Small intestine (tissue), 16 donors: ENCODE data around the gene CD72. TPM values are rescaled to one million over a fixed set of nuclear protein-coding genes. Genes with fewer than 3 reads are reported as not detected.
A peak's percentile ranks its signal among the peaks of the same experiment; 100 is the strongest.

Experiments used
- DNase-seq, 2 donors: peaks; one replicate each; pipeline versions ENCODE4 v3.0.0 to v3.0.0-alpha.2; 2013
- FAIRE-seq: peaks from 2 replicates; lab custom pipeline; 2012; peaks lifted over from hg19 to GRCh38; lab: Jason Lieb, UNC
- H3K27ac ChIP-seq, 3 donors: one replicate each; pipeline ENCODE4 v1.5.1; 2013; ENCODE audit warnings: low read length in 2 of 3, mild to moderate bottlenecking in 2 of 3, control low read depth in 1 of 3, inconsistent platforms in 1 of 3, low read depth in 1 of 3, moderate library complexity in 1 of 3
- H3K27me3 ChIP-seq, 3 donors: one replicate each; pipeline ENCODE4 v1.6.1; 2013; ENCODE audit warnings: low read length in 3 of 3, inconsistent platforms in 1 of 3; ENCODE audit not compliant: control insufficient read depth in 3 of 3, insufficient read depth in 3 of 3
- H3K36me3 ChIP-seq, 3 donors: one replicate each; pipeline ENCODE4 v1.6.1; 2013; ENCODE audit warnings: low read length in 3 of 3, inconsistent platforms in 1 of 3, low read depth in 1 of 3, mild to moderate bottlenecking in 1 of 3, moderate library complexity in 1 of 3; ENCODE audit not compliant: control insufficient read depth in 3 of 3, insufficient read depth in 2 of 3
- H3K4me1 ChIP-seq, 3 donors: one replicate each; pipeline ENCODE4 v1.6.1; 2013; ENCODE audit warnings: low read length in 2 of 3, inconsistent platforms in 1 of 3, low read depth in 1 of 3, mild to moderate bottlenecking in 1 of 3, moderate library complexity in 1 of 3; ENCODE audit not compliant: control insufficient read depth in 3 of 3, insufficient read depth in 2 of 3
- H3K4me3 ChIP-seq, 3 donors: one replicate each; pipeline ENCODE4 v1.5.1; 2013; ENCODE audit warnings: low read length in 3 of 3, control low read depth in 1 of 3, inconsistent platforms in 1 of 3, low read depth in 1 of 3, mild to moderate bottlenecking in 1 of 3, moderate library complexity in 1 of 3
- H3K9me3 ChIP-seq, 2 donors: one replicate each; pipeline ENCODE4 v1.6.1; 2013; ENCODE audit warnings: low read depth in 1 of 2, low read length in 1 of 2; ENCODE audit not compliant: control insufficient read depth in 2 of 2, insufficient read depth in 1 of 2
- WGBS, 3 donors: extraction: QIAGEN DNeasy Blood & Tissue Kit; methylation state at CpG; one replicate each; pipeline ENCODE4 v1.1.7; 2013; 5-methylcytosine and 5-hydroxymethylcytosine counted together
- long read RNA-seq, 10 donors: transcript quantifications; one replicate each; lab custom pipeline, GENCODE V29; 2026
- polyA plus RNA-seq, 4 donors: library from polyadenylated mRNA; stranded (reverse) in 3 of 4; unstranded in 1 of 4; fragments of 200-250 nt in 3 of 4; fragments of 120-200 nt in 1 of 4; gene quantifications; one replicate each; pipeline versions ENCODE4 v1.2.1 to v1.2.3, GENCODE V29; 2013
- donor health status: healthy with polysubstance abuse.
- donor health status: control.
- donor health status: control.
- donor health status: Bipolar disorder and iron deficiency.
- donor health status: healthy.

Gene CD72
- polyA plus RNA-seq: 1 to 10 TPM in 3 of 4 donors, under 1 TPM in 1; 0.54 to 2.3 (median 1.6) TPM
- long read RNA-seq, donor 1: 0 reads
- long read RNA-seq, donor 2, partial matches to known transcripts: 19 of 19 reads
- long read RNA-seq, donor 2, other reads (novel, unspliced or antisense): 0 of 19 reads
- long read RNA-seq, donor 3, partial matches to known transcripts: 0 of 1 reads
- long read RNA-seq, donor 3, other reads (novel, unspliced or antisense): 0 of 1 reads
- long read RNA-seq, donor 4: 0 reads
- long read RNA-seq, donor 5: 0 reads
- long read RNA-seq, donor 6: 0 reads
- long read RNA-seq, donor 7: 0 reads
- long read RNA-seq, donor 8: 0 reads
- long read RNA-seq, donor 9: 0 reads
- long read RNA-seq, donor 10, partial matches to known transcripts: 52 of 52 reads
- long read RNA-seq, donor 10, other reads (novel, unspliced or antisense): 0 of 52 reads

DNA sequence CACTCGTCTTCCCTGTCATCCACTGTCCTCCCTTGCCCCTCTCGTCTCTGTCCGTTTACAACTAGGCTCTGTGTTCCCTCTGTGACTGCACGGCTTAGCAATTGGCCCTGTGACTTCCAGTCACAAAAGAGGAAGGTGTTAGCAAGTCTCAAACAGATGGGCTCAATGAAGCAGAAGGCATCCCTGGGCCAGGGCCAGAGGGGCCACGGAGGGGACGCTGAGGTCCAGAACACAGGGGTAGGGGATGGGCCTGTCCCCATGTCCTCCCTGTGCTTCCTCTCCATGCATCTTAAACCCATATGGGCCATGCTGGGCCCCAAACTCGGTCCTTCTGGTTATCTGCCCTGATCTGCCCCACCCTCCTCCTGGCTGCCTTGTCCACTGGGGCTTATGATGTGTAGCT, at the start of gene CD72:
Gene CD72 (minus strand): TSS at position 89 of the 403 bp plus-strand sequence. CDS start 110 bp downstream, outside the sequence.
- H3K9me3 ChIP-seq: no peaks in the 10 kb centered on the region
- H3K27me3 ChIP-seq: peaks cover 0 to 23% (median 0%) of the 10 kb centered on the region in 3 donors
- H3K4me3 ChIP-seq: peak within 1 kb of the TSS; percentile 30 to 41 (median 36)
- DNase-seq (no peak), FAIRE-seq (no peak)
- no peaks in the 10 kb centered on the region for H3K36me3 ChIP-seq
- WGBS, 3 donors: 70 to 81% (median 78%) methylated on average over 7 of the region's 7 CpGs
- peaks cover 0 to 11% (median 0%) of the 10 kb centered on the region in 3 donors for H3K4me1 ChIP-seq
- peak within 1 kb of the TSS in 2 of 3 donors; percentile 61 to 74 for H3K27ac ChIP-seq

DNA sequence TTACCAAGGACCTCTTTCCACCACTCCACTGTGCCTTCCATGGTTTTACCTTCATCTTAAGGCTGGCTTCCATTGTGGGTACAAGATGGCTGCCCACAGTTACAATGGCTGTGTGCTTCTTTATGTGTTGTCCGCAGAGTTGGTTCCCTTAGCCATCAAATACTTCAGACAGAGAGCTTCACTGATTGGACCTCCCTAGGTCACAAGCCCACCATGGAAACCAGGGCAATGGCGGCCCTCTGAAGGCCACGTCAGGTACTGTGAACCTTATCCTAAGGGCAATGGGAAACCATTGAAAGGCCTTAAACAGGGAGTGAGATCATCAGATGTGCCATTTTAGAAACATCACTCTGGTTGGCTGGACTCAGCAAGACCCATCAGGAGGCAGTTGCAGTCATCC, 49.7 kb upstream of the CD72 start:
- Histone ChIP-seq H3K4me1 (peaks cover 0 to 26% (median 2%) of the 10 kb centered on the region in 3 donors), H3K36me3 (no peaks in the 10 kb centered on the region), H3K27ac (no peak overlapping the region), H3K4me3 (no peak overlapping the region), H3K9me3 (no peaks in the 10 kb centered on the region), H3K27me3 (no peaks in the 10 kb centered on the region)
- FAIRE-seq (no peak), DNase-seq (no peak)
- WGBS, 3 donors: 90 to 96% (median 96%) methylated on average over 3 of the region's 3 CpGs

- Histone ChIP-seq H3K36me3 (peaks cover 0 to 8% (median 0%) of the 10 kb centered on the region in 3 donors), H3K27ac (no peak overlapping the region), H3K4me1 (peaks cover 0 to 27% (median 2%) of the 10 kb centered on the region in 3 donors), H3K4me3 (no peak overlapping the region), H3K27me3 (no peaks in the 10 kb centered on the region), H3K9me3 (no peaks in the 10 kb centered on the region)
- 85 to 92% (median 87%) methylated on average over 5 of the region's 5 CpGs for WGBS, 3 donors
- no peak for FAIRE-seq
- DNase-seq: no peak
These were observed 48.3 kb upstream of the CD72 start for GRCh38 chr9:35666549-35666948.

DNA sequence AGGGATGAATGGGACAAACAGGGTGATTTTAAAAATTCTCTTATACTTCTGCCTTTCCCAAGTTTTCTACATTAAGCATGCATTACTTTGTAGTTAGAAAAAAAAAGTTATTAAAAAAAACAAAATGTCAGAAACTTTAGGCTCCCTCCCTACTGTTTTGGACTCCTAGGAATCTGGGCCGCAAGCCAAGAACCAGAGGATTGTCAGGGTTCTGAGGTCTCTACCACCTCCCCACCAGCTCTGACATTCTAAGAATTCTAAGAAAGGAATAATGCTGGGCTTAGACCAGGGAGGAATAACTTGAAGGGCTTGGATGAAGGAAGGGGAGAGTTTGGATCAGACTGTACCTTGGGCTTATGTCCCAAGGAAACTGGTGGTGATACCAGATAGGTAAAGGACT, 47.8 kb upstream of the CD72 start:
- Histone ChIP-seq H3K36me3 (peaks cover 0 to 12% (median 0%) of the 10 kb centered on the region in 3 donors), H3K4me3 (no peak overlapping the region), H3K9me3 (no peaks in the 10 kb centered on the region), H3K27me3 (no peaks in the 10 kb centered on the region), H3K27ac (no peak overlapping the region), H3K4me1 (peaks cover 0 to 32% (median 2%) of the 10 kb centered on the region in 3 donors)
- FAIRE-seq: no peak
- no peak for DNase-seq
- WGBS, 3 donors: 78 to 100% (median 85%) methylated on average over 1 of the region's 1 CpG

DNA sequence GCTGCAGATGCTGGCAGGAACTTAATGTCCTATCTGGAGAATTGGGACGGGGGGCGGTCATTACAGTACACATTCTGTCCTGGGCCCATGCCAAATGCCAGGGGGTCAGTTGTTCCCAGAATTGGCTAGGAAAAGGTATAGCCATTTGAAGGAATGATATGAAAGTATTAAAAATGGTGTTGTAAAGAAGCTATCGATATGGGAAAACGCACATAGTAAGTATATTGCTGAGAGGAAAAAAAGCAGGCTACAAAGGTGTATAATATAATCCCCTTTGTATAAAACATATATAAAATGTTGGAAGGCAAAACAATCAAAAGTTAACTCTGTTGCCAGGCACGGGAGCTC, 47.2 kb upstream of the CD72 start:
- FAIRE-seq (no peak), DNase-seq (no peak)
- no peaks in the 10 kb centered on the region for H3K27me3 ChIP-seq
- WGBS, 3 donors: 20 to 28% (median 21%) methylated on average over 5 of the region's 5 CpGs
- no peaks in the 10 kb centered on the region for H3K9me3 ChIP-seq
- H3K27ac ChIP-seq: peak overlapping the region in 1 of 3 donors; percentile 71
- peaks cover 0 to 18% (median 0%) of the 10 kb centered on the region in 3 donors for H3K36me3 ChIP-seq
- H3K4me3 ChIP-seq: peak overlapping the region; percentile 40 to 75 (median 40)
- H3K4me1 ChIP-seq: peaks cover 0 to 38% (median 2%) of the 10 kb centered on the region in 3 donors

GRCh38 chr9:35664531-35665470, 46.6 kb upstream of the CD72 start, which contains the start of gene ARHGEF39:
Gene ARHGEF39 (minus strand): TSS chr9:35665195. CDS start chr9:35665169, 26 bp downstream.
- H3K36me3 ChIP-seq: peaks cover 0 to 23% (median 0%) of the 10 kb centered on the region in 3 donors
- DNase-seq: peak; percentile 87 to 91
- WGBS, 3 donors: 4 to 6% (median 4%) methylated on average over 58 of the region's 58 CpGs
- peak within 1 kb of the TSS; percentile 40 to 75 (median 40) for H3K4me3 ChIP-seq
- no peaks in the 10 kb centered on the region for H3K27me3 ChIP-seq
- FAIRE-seq: no peak
- H3K9me3 ChIP-seq: no peaks in the 10 kb centered on the region
- H3K4me1 ChIP-seq: peaks cover 0 to 35% (median 2%) of the 10 kb centered on the region in 3 donors
- H3K27ac ChIP-seq: peak within 1 kb of the TSS in 2 of 3 donors; percentile 38 to 71

DNA sequence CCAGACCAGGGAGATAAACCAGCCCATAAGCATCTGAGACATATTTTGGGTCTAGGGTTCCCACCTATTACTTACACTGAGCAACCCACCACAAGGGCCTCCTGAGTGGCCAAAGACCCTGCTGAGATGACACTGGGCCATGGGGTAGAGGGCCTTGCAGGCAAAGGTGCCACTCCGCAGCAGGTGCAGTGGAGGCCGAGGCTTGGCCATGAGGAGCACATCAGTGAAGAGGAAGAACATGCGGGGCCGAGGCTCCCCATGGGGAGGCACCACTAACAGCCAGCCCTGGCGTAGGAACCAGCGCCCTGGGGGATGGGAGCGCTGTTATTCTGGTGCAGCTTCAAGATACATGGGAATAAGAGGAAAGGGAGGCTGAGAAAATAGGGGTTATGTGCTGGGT, 44.2 kb upstream of the CD72 start:
- Histone ChIP-seq H3K9me3 (no peaks in the 10 kb centered on the region), H3K27me3 (no peaks in the 10 kb centered on the region), H3K4me3 (no peak overlapping the region), H3K36me3 (peaks cover 0 to 23% (median 0%) of the 10 kb centered on the region in 3 donors), H3K27ac (no peak overlapping the region), H3K4me1 (peaks cover 0 to 30% (median 4%) of the 10 kb centered on the region in 3 donors)
- FAIRE-seq (no peak), DNase-seq (no peak)
- WGBS, 3 donors: 84 to 92% (median 87%) methylated on average over 7 of the region's 7 CpGs
